ENCODE results near the gene RFTN1.

Gene RFTN1

GRCh38 chr3:16394639-16395038 is 118.9 kb downstream of the RFTN1 start:
- no peak for TF ChIP-seq CTCF (conservative IDR thresholded peaks at IDR 0.05; ENCODE audit: low read length)
- no peak for DNase-seq (ENCODE audit: low read depth)
- no peak overlapping the region for H3K4me3 ChIP-seq (ENCODE audit: low read length)

GRCh38 chr3:16392717-16393116 is 120.8 kb downstream of the RFTN1 start:
- no peak overlapping the region for H3K4me3 ChIP-seq (ENCODE audit: low read length)
- TF ChIP-seq CTCF (conservative IDR thresholded peaks at IDR 0.05; ENCODE audit: low read length) = no peak
- DNase-seq (ENCODE audit: low read depth) = peak; percentile 61

- no peak for TF ChIP-seq CTCF (conservative IDR thresholded peaks at IDR 0.05; ENCODE audit: low read length)
- H3K4me3 ChIP-seq (ENCODE audit: low read length) = no peak overlapping the region
- peak; percentile 41 for DNase-seq (ENCODE audit: low read depth)
Observed at GRCh38 chr3:16392065-16392464, 121.4 kb downstream of the RFTN1 start.

- H3K4me3 ChIP-seq (ENCODE audit: low read length) = no peak overlapping the region
- DNase-seq (ENCODE audit: low read depth) = no peak
- no peak for TF ChIP-seq CTCF (conservative IDR thresholded peaks at IDR 0.05; ENCODE audit: low read length)
Observed at GRCh38 chr3:16390581-16390980, 122.9 kb downstream of the RFTN1 start.

GRCh38 chr3:16388850-16389441 is 124.6 kb downstream of the RFTN1 start:
- DNase-seq (ENCODE audit: low read depth) = peak; percentile 85
- no peak for TF ChIP-seq CTCF (conservative IDR thresholded peaks at IDR 0.05; ENCODE audit: low read length)
- H3K4me3 ChIP-seq (ENCODE audit: low read length) = no peak overlapping the region

GRCh38 chr3:16386561-16386960 is 126.9 kb downstream of the RFTN1 start:
- no peak for DNase-seq (ENCODE audit: low read depth)

More at GRCh38 chr3:16386561-16386960, 126.9 kb downstream of the RFTN1 start:
- TF ChIP-seq CTCF (conservative IDR thresholded peaks at IDR 0.05; ENCODE audit: low read length) = no peak
- no peak overlapping the region for H3K4me3 ChIP-seq (ENCODE audit: low read length)

All from AG10803 (cell line).